ENCODE results near the gene ATP5MK.
"Not testable (repeated sequence)": the region's sequence is repeated elsewhere in the genome, so short reads cannot be mapped to it uniquely, and the experiment has no call there.

The ATP5MK gene

DNA sequence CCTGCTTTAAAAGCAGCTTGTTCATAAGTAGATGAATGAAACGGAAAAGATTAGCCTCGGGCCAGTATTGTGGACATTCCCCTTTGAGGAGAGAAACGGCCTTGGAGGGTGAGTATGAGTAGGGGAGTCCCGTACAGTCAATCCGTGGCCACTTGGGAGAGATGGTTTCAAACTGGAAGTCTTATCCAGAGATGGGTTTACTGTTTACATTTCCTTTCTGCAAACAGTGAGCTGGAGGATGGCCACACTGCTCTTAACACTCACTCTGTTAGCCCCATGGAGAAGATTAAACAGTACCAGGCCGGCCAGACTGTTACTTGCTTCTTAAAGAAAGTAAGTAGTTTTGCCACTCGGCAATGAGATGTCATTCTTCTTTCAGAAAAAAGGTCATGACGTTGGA lies 35.6 kb upstream of the ATP5MK start:
- no peaks in the 10 kb centered on the region for H3K9me3 ChIP-seq (ENCODE audit: control insufficient read depth, low read length)
- no peak for DNase-seq
- peaks cover 18% of the 10 kb centered on the region for H3K4me1 ChIP-seq (ENCODE audit: control insufficient read depth, insufficient read depth, low read length, poor library complexity, severe bottlenecking)
- no peak overlapping the region for H3K4me3 ChIP-seq (ENCODE audit: insufficient read depth, low read depth, low read length, poor library complexity, severe bottlenecking)
- peaks cover 36% of the 10 kb centered on the region for H3K36me3 ChIP-seq (ENCODE audit: control insufficient read depth, insufficient read depth, low read length)
- H3K27ac ChIP-seq (ENCODE audit: insufficient read depth, low read length, poor library complexity, severe bottlenecking): no peak overlapping the region
- no peaks in the 10 kb centered on the region for H3K27me3 ChIP-seq (replicated peaks; ENCODE audit: control insufficient read depth, insufficient read depth, low read length, poor library complexity, severe bottlenecking)

DNA sequence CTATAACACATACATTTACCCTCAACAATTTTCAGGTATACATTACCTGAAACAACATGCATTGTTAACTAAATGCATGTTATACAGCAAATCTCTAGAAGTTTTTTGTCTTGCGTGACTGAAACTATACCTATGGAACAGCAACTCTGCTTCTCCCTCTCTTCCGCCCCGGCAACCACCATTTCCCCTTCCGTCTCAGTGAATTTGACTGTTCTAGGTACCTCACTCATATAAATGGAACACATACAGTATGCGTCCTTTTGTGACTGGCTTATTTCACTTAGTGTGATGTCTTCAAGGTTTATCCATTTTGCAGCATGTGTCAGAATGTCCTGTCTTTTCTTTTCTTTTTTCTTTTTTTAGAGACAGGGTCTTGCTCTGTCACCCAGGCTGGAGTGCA lies 33.4 kb upstream of the ATP5MK start:
- Histone ChIP-seq H3K27me3 (replicated peaks; ENCODE audit: control insufficient read depth, insufficient read depth, low read length, poor library complexity, severe bottlenecking) (no peaks in the 10 kb centered on the region), H3K9me3 (ENCODE audit: control insufficient read depth, low read length) (no peaks in the 10 kb centered on the region), H3K36me3 (ENCODE audit: control insufficient read depth, insufficient read depth, low read length) (peaks cover 32% of the 10 kb centered on the region), H3K4me1 (ENCODE audit: control insufficient read depth, insufficient read depth, low read length, poor library complexity, severe bottlenecking) (peaks cover 18% of the 10 kb centered on the region), H3K27ac (ENCODE audit: insufficient read depth, low read length, poor library complexity, severe bottlenecking) (no peak overlapping the region), H3K4me3 (ENCODE audit: insufficient read depth, low read depth, low read length, poor library complexity, severe bottlenecking) (peak overlapping the region; percentile 13)
- no peak for DNase-seq

DNA sequence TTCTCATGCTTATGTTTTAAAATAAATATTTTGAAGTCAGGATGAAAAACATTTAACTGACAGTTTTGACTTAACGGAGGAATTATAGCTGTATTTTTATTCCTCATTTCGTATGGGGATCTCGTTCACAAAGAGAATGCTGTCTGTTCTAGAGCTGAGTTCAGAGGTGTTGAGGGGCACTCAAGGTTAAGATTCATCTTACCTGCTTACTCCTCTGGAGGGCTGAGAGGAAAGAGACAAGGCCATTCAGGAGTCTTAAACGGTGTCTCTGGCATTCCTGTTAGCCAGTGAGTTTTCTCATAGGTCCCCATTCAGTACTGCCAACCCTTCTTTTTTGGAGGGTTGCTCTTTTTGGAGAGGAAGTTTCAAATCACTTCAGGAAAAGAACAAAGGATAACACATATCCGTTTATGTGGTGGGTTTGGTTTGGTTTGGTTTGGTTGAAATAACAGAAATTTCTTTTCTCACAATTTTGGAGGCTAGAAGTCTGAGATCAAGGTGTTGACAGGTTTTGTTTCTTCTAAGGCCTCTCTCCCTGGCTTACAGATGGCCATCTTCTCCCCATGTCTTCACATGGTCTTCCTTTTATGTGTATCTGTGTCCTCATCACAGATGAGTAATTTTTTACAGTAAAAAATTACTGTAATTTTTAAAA lies 32.8 kb upstream of the ATP5MK start:
- Histone ChIP-seq H3K4me1 (ENCODE audit: control insufficient read depth, insufficient read depth, low read length, poor library complexity, severe bottlenecking) (peaks cover 18% of the 10 kb centered on the region), H3K27ac (ENCODE audit: insufficient read depth, low read length, poor library complexity, severe bottlenecking) (no peak overlapping the region), H3K36me3 (ENCODE audit: control insufficient read depth, insufficient read depth, low read length) (peaks cover 32% of the 10 kb centered on the region), H3K27me3 (replicated peaks; ENCODE audit: control insufficient read depth, insufficient read depth, low read length, poor library complexity, severe bottlenecking) (no peaks in the 10 kb centered on the region), H3K9me3 (ENCODE audit: control insufficient read depth, low read length) (no peaks in the 10 kb centered on the region), H3K4me3 (ENCODE audit: insufficient read depth, low read depth, low read length, poor library complexity, severe bottlenecking) (peak overlapping the region; percentile 13)
- DNase-seq: no peak

DNA sequence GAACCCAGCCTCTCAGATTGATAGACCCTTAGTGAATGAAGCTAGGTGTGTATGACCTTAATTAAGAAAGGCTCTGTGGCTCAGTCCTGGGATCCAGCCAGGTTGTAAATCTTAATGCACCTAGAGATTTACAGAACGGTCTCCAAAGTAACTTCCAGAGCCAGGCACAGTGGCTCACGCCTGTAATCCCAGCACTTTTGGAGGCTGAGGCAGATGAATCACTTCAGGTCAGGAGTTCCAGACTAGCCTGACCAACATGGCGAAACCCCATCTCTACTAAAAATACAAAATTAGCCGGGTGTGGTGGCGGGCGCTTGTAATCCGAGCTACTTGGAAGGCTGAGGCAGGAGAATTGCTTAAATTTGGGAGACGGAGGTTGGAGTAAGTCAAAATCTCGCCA lies 31.6 kb upstream of the ATP5MK start:
- Histone ChIP-seq H3K36me3 (ENCODE audit: control insufficient read depth, insufficient read depth, low read length) (peaks cover 35% of the 10 kb centered on the region), H3K27me3 (replicated peaks; ENCODE audit: control insufficient read depth, insufficient read depth, low read length, poor library complexity, severe bottlenecking) (no peaks in the 10 kb centered on the region), H3K9me3 (ENCODE audit: control insufficient read depth, low read length) (no peaks in the 10 kb centered on the region), H3K27ac (ENCODE audit: insufficient read depth, low read length, poor library complexity, severe bottlenecking) (no peak overlapping the region), H3K4me1 (ENCODE audit: control insufficient read depth, insufficient read depth, low read length, poor library complexity, severe bottlenecking) (peaks cover 18% of the 10 kb centered on the region), H3K4me3 (ENCODE audit: insufficient read depth, low read depth, low read length, poor library complexity, severe bottlenecking) (no peak overlapping the region)
- DNase-seq: no peak

GRCh38 chr10:103423748-103424147 lies 27.5 kb upstream of the ATP5MK start:
- peaks cover 4% of the 10 kb centered on the region for H3K4me1 ChIP-seq (ENCODE audit: control insufficient read depth, insufficient read depth, low read length, poor library complexity, severe bottlenecking)
- H3K9me3 ChIP-seq (ENCODE audit: control insufficient read depth, low read length): no peaks in the 10 kb centered on the region
- no peak for DNase-seq
- no peaks in the 10 kb centered on the region for H3K27me3 ChIP-seq (replicated peaks; ENCODE audit: control insufficient read depth, insufficient read depth, low read length, poor library complexity, severe bottlenecking)
- H3K4me3 ChIP-seq (ENCODE audit: insufficient read depth, low read depth, low read length, poor library complexity, severe bottlenecking): no peak overlapping the region
- H3K27ac ChIP-seq (ENCODE audit: insufficient read depth, low read length, poor library complexity, severe bottlenecking): no peak overlapping the region
- peaks cover 68% of the 10 kb centered on the region for H3K36me3 ChIP-seq (ENCODE audit: control insufficient read depth, insufficient read depth, low read length)

- Histone ChIP-seq H3K36me3 (ENCODE audit: control insufficient read depth, insufficient read depth, low read length) (peaks cover 89% of the 10 kb centered on the region), H3K4me3 (ENCODE audit: insufficient read depth, low read depth, low read length, poor library complexity, severe bottlenecking) (no peak overlapping the region), H3K27ac (ENCODE audit: insufficient read depth, low read length, poor library complexity, severe bottlenecking) (no peak overlapping the region), H3K27me3 (replicated peaks; ENCODE audit: control insufficient read depth, insufficient read depth, low read length, poor library complexity, severe bottlenecking) (no peaks in the 10 kb centered on the region), H3K4me1 (ENCODE audit: control insufficient read depth, insufficient read depth, low read length, poor library complexity, severe bottlenecking) (no peaks in the 10 kb centered on the region), H3K9me3 (ENCODE audit: control insufficient read depth, low read length) (no peaks in the 10 kb centered on the region)
- no peak for DNase-seq
Measured at GRCh38 chr10:103419101-103419500, 22.8 kb upstream of the ATP5MK start.

GRCh38 chr10:103417601-103418000 lies 21.3 kb upstream of the ATP5MK start:
- Histone ChIP-seq H3K27ac (ENCODE audit: insufficient read depth, low read length, poor library complexity, severe bottlenecking) (no peak overlapping the region), H3K27me3 (replicated peaks; ENCODE audit: control insufficient read depth, insufficient read depth, low read length, poor library complexity, severe bottlenecking) (no peaks in the 10 kb centered on the region), H3K36me3 (ENCODE audit: control insufficient read depth, insufficient read depth, low read length) (peaks cover 89% of the 10 kb centered on the region), H3K9me3 (ENCODE audit: control insufficient read depth, low read length) (no peaks in the 10 kb centered on the region), H3K4me1 (ENCODE audit: control insufficient read depth, insufficient read depth, low read length, poor library complexity, severe bottlenecking) (no peaks in the 10 kb centered on the region), H3K4me3 (ENCODE audit: insufficient read depth, low read depth, low read length, poor library complexity, severe bottlenecking) (no peak overlapping the region)
- DNase-seq: no peak

DNA sequence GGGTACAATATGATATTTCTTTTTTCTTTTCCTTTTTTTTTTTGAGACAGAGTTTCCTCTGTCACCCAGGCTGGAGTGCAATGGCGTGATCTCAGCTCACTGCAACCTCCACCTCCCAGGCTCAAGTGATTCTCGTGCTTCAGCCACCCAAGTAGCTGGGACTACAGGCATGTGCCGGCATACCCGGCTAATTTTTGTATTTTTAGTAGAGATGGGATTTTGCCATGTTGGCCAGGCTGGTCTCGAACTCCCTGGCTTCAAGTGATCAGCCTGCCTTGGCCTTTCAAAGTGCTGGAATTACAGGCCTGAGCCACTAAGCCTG lies 20.8 kb upstream of the ATP5MK start:
- peaks cover 88% of the 10 kb centered on the region for H3K36me3 ChIP-seq (ENCODE audit: control insufficient read depth, insufficient read depth, low read length)
- H3K9me3 ChIP-seq (ENCODE audit: control insufficient read depth, low read length); H3K4me1 ChIP-seq (ENCODE audit: control insufficient read depth, insufficient read depth, low read length, poor library complexity, severe bottlenecking); H3K27ac ChIP-seq (ENCODE audit: insufficient read depth, low read length, poor library complexity, severe bottlenecking); H3K4me3 ChIP-seq (ENCODE audit: insufficient read depth, low read depth, low read length, poor library complexity, severe bottlenecking); H3K27me3 ChIP-seq (replicated peaks; ENCODE audit: control insufficient read depth, insufficient read depth, low read length, poor library complexity, severe bottlenecking); DNase-seq: not testable (repeated sequence)

GRCh38 chr10:103416436-103417147 lies 20.3 kb upstream of the ATP5MK start:
- Histone ChIP-seq H3K4me1 (ENCODE audit: control insufficient read depth, insufficient read depth, low read length, poor library complexity, severe bottlenecking) (no peaks in the 10 kb centered on the region), H3K36me3 (ENCODE audit: control insufficient read depth, insufficient read depth, low read length) (peaks cover 90% of the 10 kb centered on the region), H3K4me3 (ENCODE audit: insufficient read depth, low read depth, low read length, poor library complexity, severe bottlenecking) (no peak overlapping the region), H3K9me3 (ENCODE audit: control insufficient read depth, low read length) (no peaks in the 10 kb centered on the region), H3K27me3 (replicated peaks; ENCODE audit: control insufficient read depth, insufficient read depth, low read length, poor library complexity, severe bottlenecking) (no peaks in the 10 kb centered on the region), H3K27ac (ENCODE audit: insufficient read depth, low read length, poor library complexity, severe bottlenecking) (no peak overlapping the region)
- DNase-seq: peak; percentile 28 to 60 (median 31)

DNA sequence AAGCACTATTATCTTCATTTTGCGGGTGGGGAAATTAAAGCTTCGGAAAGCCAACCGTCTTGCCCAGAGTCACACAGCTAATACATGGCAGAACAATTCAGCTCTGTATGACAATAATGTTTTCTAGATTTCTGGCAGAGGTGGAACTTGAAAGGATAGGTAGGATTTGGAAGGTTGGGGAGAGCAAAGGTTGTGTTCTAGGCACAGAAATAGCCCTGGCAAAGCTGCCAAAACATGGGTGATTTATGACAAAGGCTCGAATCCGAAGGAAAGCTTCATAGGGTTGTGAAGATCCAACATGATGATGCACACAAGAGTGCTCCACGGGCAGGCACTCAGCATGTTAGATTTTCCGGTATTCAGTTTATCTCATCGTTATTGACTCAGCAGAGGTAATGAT lies 19.3 kb upstream of the ATP5MK start:
- no peaks in the 10 kb centered on the region for H3K4me1 ChIP-seq (ENCODE audit: control insufficient read depth, insufficient read depth, low read length, poor library complexity, severe bottlenecking)
- H3K4me3 ChIP-seq (ENCODE audit: insufficient read depth, low read depth, low read length, poor library complexity, severe bottlenecking): no peak overlapping the region
- H3K36me3 ChIP-seq (ENCODE audit: control insufficient read depth, insufficient read depth, low read length): peaks cover 83% of the 10 kb centered on the region
- no peaks in the 10 kb centered on the region for H3K9me3 ChIP-seq (ENCODE audit: control insufficient read depth, low read length)
- H3K27me3 ChIP-seq (replicated peaks; ENCODE audit: control insufficient read depth, insufficient read depth, low read length, poor library complexity, severe bottlenecking): no peaks in the 10 kb centered on the region
- no peak for DNase-seq
- H3K27ac ChIP-seq (ENCODE audit: insufficient read depth, low read length, poor library complexity, severe bottlenecking): no peak overlapping the region

Data from effector memory CD4-positive, alpha-beta T cell (primary cell).